Astrocyte of the spinal cord (primary cell): Measurements from ENCODE around the gene GPR12.

Experiments used
- DNase-seq: peaks from one replicate; pipeline ENCODE4 v3.0.0; 2011; ENCODE audit warnings: low read depth, low spot score
- H3K4me3 ChIP-seq: 2 replicates; pipeline ENCODE4 v1.5.1; 2011; ENCODE audit warnings: low read depth, mild to moderate bottlenecking, low read length, moderate library complexity
- in situ Hi-C: cut with HindIII; loops from 2 replicates; pipeline ENCODE4 v1.10.0; 2017; ENCODE audit warnings: low sequenced_read_pairs
- TF ChIP-seq, protein P1 (sequence below): IDR thresholded peaks from 2 replicates; pipeline ENCODE4 v1.5.1; 2012; ENCODE audit warnings: low read depth, mild to moderate bottlenecking, low read length, inconsistent platforms

The GPR12 gene

GRCh38 chr13:26707122-26708006 is 53.2 kb downstream of the GPR12 start:
- peak; percentile 45 for DNase-seq
- in situ Hi-C loops = no loop called here
- H3K4me3 ChIP-seq = no peak overlapping the region
- TF ChIP-seq, protein P1, sequence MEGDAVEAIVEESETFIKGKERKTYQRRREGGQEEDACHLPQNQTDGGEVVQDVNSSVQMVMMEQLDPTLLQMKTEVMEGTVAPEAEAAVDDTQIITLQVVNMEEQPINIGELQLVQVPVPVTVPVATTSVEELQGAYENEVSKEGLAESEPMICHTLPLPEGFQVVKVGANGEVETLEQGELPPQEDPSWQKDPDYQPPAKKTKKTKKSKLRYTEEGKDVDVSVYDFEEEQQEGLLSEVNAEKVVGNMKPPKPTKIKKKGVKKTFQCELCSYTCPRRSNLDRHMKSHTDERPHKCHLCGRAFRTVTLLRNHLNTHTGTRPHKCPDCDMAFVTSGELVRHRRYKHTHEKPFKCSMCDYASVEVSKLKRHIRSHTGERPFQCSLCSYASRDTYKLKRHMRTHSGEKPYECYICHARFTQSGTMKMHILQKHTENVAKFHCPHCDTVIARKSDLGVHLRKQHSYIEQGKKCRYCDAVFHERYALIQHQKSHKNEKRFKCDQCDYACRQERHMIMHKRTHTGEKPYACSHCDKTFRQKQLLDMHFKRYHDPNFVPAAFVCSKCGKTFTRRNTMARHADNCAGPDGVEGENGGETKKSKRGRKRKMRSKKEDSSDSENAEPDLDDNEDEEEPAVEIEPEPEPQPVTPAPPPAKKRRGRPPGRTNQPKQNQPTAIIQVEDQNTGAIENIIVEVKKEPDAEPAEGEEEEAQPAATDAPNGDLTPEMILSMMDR = peak; percentile 69

DNA sequence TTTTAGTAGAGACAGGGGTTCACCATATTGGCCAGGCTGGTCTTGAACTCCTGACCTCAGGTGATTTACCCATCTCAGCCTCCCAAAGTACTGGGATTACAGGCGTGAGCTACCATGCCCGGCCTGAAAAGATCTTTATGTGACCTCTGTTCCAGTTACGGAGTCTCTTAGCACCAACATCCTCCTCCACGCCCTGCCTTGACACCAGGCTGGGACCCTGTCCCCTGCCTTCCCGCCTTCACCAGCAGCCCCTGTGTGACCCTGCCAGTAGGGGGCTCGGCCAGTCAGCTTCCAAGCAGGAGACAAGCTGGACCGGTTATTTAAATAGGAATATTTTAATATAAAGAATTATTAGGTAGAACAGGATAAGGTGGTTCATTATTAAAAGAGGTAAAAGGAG is 54.2 kb downstream of the GPR12 start:
- in situ Hi-C loops = no loop called here
- no peak overlapping the region for H3K4me3 ChIP-seq
- TF ChIP-seq, protein P1 = no peak
- no peak for DNase-seq

GRCh38 chr13:26705536-26705935 is 55.0 kb downstream of the GPR12 start:
- in situ Hi-C loops = no loop called here
- no peak for DNase-seq
- TF ChIP-seq, protein P1 = no peak
- no peak overlapping the region for H3K4me3 ChIP-seq
